ENCODE data around the gene KIAA0232.

DNA sequence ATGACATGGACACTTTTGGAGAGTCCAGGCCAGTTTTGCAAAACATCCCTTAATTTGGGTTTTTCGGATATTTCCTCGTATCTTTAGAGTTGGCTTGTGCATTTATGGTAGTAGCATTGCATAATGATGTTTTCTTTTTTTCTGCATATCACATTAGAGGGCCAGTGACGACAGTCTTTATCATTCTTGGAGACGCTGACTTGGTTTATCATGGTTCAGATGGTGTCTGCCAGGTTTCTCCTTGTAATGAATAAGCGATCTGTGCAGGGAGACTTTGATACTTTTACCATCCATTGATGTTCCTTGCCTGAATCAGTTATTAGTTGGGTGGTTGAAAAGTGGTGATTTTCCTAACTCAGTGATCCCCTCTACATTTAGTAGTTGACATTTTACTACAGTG, 46.6 kb downstream of the KIAA0232 start:
- TF ChIP-seq, protein P1, sequence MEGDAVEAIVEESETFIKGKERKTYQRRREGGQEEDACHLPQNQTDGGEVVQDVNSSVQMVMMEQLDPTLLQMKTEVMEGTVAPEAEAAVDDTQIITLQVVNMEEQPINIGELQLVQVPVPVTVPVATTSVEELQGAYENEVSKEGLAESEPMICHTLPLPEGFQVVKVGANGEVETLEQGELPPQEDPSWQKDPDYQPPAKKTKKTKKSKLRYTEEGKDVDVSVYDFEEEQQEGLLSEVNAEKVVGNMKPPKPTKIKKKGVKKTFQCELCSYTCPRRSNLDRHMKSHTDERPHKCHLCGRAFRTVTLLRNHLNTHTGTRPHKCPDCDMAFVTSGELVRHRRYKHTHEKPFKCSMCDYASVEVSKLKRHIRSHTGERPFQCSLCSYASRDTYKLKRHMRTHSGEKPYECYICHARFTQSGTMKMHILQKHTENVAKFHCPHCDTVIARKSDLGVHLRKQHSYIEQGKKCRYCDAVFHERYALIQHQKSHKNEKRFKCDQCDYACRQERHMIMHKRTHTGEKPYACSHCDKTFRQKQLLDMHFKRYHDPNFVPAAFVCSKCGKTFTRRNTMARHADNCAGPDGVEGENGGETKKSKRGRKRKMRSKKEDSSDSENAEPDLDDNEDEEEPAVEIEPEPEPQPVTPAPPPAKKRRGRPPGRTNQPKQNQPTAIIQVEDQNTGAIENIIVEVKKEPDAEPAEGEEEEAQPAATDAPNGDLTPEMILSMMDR (IDR thresholded peaks at IDR 0.05; ENCODE audit: low read depth, low read length): no peak
- TF ChIP-seq POLR2A (IDR thresholded peaks at IDR 0.05; ENCODE audit: extremely low read depth, insufficient read length) (no peak), MYC (IDR thresholded peaks at IDR 0.05; ENCODE audit: low read depth, low read length) (no peak)
- TF ChIP-seq, protein P2, sequence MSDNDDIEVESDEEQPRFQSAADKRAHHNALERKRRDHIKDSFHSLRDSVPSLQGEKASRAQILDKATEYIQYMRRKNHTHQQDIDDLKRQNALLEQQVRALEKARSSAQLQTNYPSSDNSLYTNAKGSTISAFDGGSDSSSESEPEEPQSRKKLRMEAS (IDR thresholded peaks at IDR 0.05; ENCODE audit: low read depth, low read length): no peak

Measured in NB4 (cell line).